Lung (tissue), 12 donors: ENCODE results near the gene STRIT1. TPM values are rescaled to one million over a fixed set of nuclear protein-coding genes. Genes with fewer than 3 reads are reported as not detected.
A peak's percentile ranks its signal among the peaks of the same experiment; 100 is the strongest.

Experiments
- ATAC-seq: fragments of 200-7000 bp; cut with Tn5 transposase; one replicate; pipeline ENCODE4 v1.9.1; 2020; ENCODE audit warnings: moderate number of reproducible peaks; ENCODE audit not compliant: insufficient read depth, low FRiP score
- DNase-seq, 3 donors: peaks; one replicate each; pipeline ENCODE4 v3.0.0-alpha.2; 2013 to 2017
- H3K27ac ChIP-seq, 2 donors: one replicate each; pipeline ENCODE4 v1.5.1; 2013; ENCODE audit warnings: mild to moderate bottlenecking in 2 of 2, moderate library complexity in 2 of 2, control low read depth in 1 of 2, inconsistent platforms in 1 of 2, low read depth in 1 of 2, low read length in 1 of 2
- H3K27me3 ChIP-seq, 3 donors: one replicate each; pipeline ENCODE4 v1.5.1; 2013; ENCODE audit warnings: low read length in 2 of 3; ENCODE audit not compliant: control insufficient read depth in 3 of 3, insufficient read depth in 3 of 3
- H3K36me3 ChIP-seq, 4 donors: one replicate each; pipeline ENCODE4 v1.5.1; 2013; ENCODE audit warnings: low read length in 4 of 4, mild to moderate bottlenecking in 1 of 4, moderate library complexity in 1 of 4; ENCODE audit not compliant: control insufficient read depth in 4 of 4, insufficient read depth in 4 of 4
- H3K4me1 ChIP-seq, 5 donors: one replicate each; pipeline ENCODE4 v1.5.1; 2013; ENCODE audit warnings: low read length in 5 of 5, mild to moderate bottlenecking in 2 of 5, moderate library complexity in 1 of 5; ENCODE audit not compliant: control insufficient read depth in 5 of 5, insufficient read depth in 5 of 5
- H3K4me3 ChIP-seq: one replicate; pipeline ENCODE4 v1.5.1; 2013; ENCODE audit warnings: mild to moderate bottlenecking, control low read depth, moderate library complexity
- H3K9ac ChIP-seq, 2 donors: one replicate each; pipeline ENCODE4 v1.5.1; 2013; ENCODE audit warnings: low read length in 2 of 2, control low read depth in 1 of 2; ENCODE audit not compliant: insufficient read depth in 1 of 2
- H3K9me3 ChIP-seq, 4 donors: one replicate each; pipeline ENCODE4 v1.5.1; 2013; ENCODE audit warnings: low read length in 3 of 4, mild to moderate bottlenecking in 1 of 4, moderate library complexity in 1 of 4; ENCODE audit not compliant: control insufficient read depth in 4 of 4, insufficient read depth in 3 of 4
- WGBS, 2 donors: extraction: QIAGEN DNeasy Blood & Tissue Kit; methylation state at CpG; one replicate each; pipeline ENCODE4 v1.1.7; 2013; 5-methylcytosine and 5-hydroxymethylcytosine counted together
- polyA plus RNA-seq, 2 donors: library from polyadenylated mRNA; stranded (reverse); fragments of 200-250 nt; gene quantifications; one replicate each; pipeline ENCODE4 v1.2.1, GENCODE V29; 2013
- total RNA-seq, 2 donors: library from RNA; depleted of rRNA in 1 of 2; stranded (reverse); fragments of >200 nt in 1 of 2; gene quantifications; one replicate each; pipeline ENCODE4 v1.2.1, GENCODE V29; 2014 to 2021
- TF ChIP-seq, protein P1 (sequence below): IDR thresholded peaks from 2 replicates; pipeline ENCODE4 v1.5.1; 2012; ENCODE audit warnings: mild to moderate bottlenecking; ENCODE audit errors: control extremely low read depth, extremely low read depth
- donor health status: control.
- donor health status: control.
- donor health status: Bipolar disorder and iron deficiency.
- donor health status: healthy.
- donor health status: DM: yes; HTN: yes; CAD: no.

The STRIT1 gene
- total and polyA plus RNA-seq, 4 donors, result not detected

DNA sequence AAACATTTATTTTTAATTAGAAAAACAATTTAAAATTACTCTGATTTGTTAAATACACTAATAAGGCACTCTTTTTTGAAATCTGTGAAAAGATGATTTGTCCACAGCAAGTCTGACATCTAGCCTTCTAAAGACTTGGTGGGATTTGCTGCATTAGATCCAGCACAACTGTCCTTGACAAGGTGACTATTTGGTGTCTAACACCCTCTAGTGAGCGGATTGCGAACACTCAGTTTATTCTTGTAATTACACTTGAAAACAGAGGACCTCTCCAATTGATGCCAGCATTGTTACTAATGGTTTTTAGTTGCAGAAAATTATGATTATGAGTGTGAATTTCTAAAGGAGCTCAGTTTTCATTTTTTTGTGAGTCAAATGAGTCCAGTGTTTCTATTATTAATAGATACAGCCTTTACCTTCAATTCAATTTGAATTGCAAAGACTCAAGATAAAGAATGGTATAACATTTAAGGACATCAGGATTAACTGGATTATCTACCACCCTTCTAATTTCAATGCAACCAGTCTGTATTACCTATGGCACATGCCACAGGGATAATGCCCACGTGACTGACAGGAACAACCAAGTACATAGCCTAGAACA is 29.7 kb upstream of the STRIT1 start:
- 16 to 25% methylated on average over 3 of the region's 3 CpGs for WGBS, 2 donors
- H3K27ac ChIP-seq, result no peak overlapping the region
- no peaks in the 10 kb centered on the region for H3K9me3 ChIP-seq
- TF ChIP-seq, protein P1, sequence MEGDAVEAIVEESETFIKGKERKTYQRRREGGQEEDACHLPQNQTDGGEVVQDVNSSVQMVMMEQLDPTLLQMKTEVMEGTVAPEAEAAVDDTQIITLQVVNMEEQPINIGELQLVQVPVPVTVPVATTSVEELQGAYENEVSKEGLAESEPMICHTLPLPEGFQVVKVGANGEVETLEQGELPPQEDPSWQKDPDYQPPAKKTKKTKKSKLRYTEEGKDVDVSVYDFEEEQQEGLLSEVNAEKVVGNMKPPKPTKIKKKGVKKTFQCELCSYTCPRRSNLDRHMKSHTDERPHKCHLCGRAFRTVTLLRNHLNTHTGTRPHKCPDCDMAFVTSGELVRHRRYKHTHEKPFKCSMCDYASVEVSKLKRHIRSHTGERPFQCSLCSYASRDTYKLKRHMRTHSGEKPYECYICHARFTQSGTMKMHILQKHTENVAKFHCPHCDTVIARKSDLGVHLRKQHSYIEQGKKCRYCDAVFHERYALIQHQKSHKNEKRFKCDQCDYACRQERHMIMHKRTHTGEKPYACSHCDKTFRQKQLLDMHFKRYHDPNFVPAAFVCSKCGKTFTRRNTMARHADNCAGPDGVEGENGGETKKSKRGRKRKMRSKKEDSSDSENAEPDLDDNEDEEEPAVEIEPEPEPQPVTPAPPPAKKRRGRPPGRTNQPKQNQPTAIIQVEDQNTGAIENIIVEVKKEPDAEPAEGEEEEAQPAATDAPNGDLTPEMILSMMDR, result peak; percentile 34
- no peak overlapping the region for H3K9ac ChIP-seq
- no peak for ATAC-seq
- H3K4me1 ChIP-seq, result peaks cover 0 to 4% (median 0%) of the 10 kb centered on the region in 5 donors
- H3K4me3 ChIP-seq, result no peak overlapping the region
- peak; percentile 63 to 92 (median 89) for DNase-seq
- no peaks in the 10 kb centered on the region for H3K36me3 ChIP-seq
- no peaks in the 10 kb centered on the region for H3K27me3 ChIP-seq

DNA sequence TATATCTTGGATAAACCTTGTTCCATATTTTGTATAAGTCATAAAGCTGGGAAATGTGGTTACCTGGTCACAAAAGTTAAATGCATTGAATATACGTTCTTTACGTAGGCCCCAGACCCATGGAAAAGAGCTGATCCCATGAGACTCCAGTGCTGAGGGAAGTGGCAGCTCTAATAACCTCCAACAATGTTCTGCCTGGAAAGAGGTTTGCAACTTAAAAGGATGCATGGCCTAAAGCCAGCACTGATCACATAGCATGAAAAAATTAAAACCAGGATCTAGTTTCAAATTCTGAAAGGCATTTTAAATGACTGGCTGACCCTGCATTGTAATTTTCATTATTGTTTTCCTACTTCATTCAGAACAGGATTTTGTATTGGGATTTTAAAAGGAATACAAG is 27.9 kb upstream of the STRIT1 start:
- no peak overlapping the region for H3K27ac ChIP-seq
- no peaks in the 10 kb centered on the region for H3K27me3 ChIP-seq
- H3K4me1 ChIP-seq, result peaks cover 0 to 4% (median 0%) of the 10 kb centered on the region in 5 donors
- TF ChIP-seq, protein P1, result no peak
- H3K9ac ChIP-seq, result no peak overlapping the region
- no peak for DNase-seq
- H3K9me3 ChIP-seq, result no peaks in the 10 kb centered on the region
- 88 to 91% methylated on average over 2 of the region's 2 CpGs for WGBS, 2 donors
- ATAC-seq, result no peak
- no peak overlapping the region for H3K4me3 ChIP-seq
- no peaks in the 10 kb centered on the region for H3K36me3 ChIP-seq

DNA sequence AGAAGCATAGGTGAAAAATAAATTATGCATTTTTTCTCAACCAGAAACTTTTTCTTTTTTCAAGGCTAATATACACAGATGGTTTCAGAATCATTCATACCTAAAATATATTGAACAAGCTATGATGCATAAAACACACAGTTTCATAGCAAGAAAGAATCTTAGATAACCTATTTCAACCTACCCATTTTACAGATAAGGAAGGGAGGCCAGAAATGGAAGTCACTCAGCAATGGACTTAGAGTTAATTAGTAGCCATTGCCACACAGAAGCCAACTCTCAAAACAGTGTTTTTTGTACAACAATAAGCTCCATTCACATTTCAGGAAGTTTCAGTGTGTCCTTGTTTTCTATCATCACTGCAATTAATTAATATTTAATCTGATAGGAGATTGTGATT is 27.5 kb upstream of the STRIT1 start:
- Histone ChIP-seq H3K36me3 (no peaks in the 10 kb centered on the region), H3K27ac (no peak overlapping the region), H3K4me3 (no peak overlapping the region), H3K27me3 (no peaks in the 10 kb centered on the region), H3K4me1 (peaks cover 0 to 4% (median 0%) of the 10 kb centered on the region in 5 donors), H3K9ac (no peak overlapping the region), H3K9me3 (no peaks in the 10 kb centered on the region)
- no peak for ATAC-seq
- TF ChIP-seq, protein P1, result no peak
- no peak for DNase-seq

DNA sequence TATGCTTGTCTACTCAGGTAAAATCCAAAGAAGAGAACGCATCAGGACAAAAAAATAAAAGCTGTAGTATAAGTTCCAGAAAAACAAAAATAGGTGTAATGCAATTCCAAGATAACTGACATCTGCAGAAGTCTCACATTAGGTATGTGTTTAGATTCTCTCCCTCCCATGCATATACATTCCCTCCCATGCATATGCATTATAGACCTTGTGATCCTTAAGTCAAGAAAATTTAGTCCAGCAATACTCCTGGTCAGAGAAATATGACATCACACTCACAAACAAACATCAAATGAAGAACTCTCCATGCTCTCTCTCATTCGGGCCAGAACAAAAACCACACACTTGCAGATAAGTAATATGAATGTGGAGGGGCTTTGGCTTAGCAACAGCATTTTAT is 25.3 kb upstream of the STRIT1 start:
- no peak for ATAC-seq
- H3K27me3 ChIP-seq, result no peaks in the 10 kb centered on the region
- WGBS, 2 donors, result 79 to 91% methylated on average over 2 of the region's 2 CpGs

More for the DNA sequence above, 25.3 kb upstream of the STRIT1 start:
- Histone ChIP-seq H3K4me3 (no peak overlapping the region), H3K9ac (no peak overlapping the region), H3K4me1 (peaks cover 0 to 4% (median 0%) of the 10 kb centered on the region in 5 donors), H3K9me3 (no peaks in the 10 kb centered on the region), H3K36me3 (no peaks in the 10 kb centered on the region), H3K27ac (no peak overlapping the region)
- TF ChIP-seq, protein P1, result no peak
- DNase-seq, result no peak
